ENCODE measurements around the gene FAM81A.

Gene FAM81A

GRCh38 chr15:59550530-59550929 lies 112.5 kb downstream of the FAM81A start:
- Histone ChIP-seq H4K12ac (ENCODE audit: low read depth, low read length) (no peak overlapping the region), H2BK12ac (ENCODE audit: low read length) (no peak overlapping the region), H3K4me2 (ENCODE audit: low read length) (no peak overlapping the region), H3K79me2 (ENCODE audit: control insufficient read depth, insufficient read depth, low read length, poor library complexity) (no peaks in the 10 kb centered on the region), H3K36me3 (ENCODE audit: control insufficient read depth in 1 of 2, insufficient read depth in 2 of 2, low read length in 2 of 2) (no peaks in the 10 kb centered on the region), H4K8ac (ENCODE audit: low read depth, low read length) (no peak overlapping the region), H3K79me1 (ENCODE audit: low read length) (no peaks in the 10 kb centered on the region), H2AFZ (ENCODE audit: insufficient read depth, low read length, poor library complexity) (no peak overlapping the region), H3K9me3 (ENCODE audit: insufficient read depth, low read depth, low read length) (peaks cover 3% of the 10 kb centered on the region), H2BK5ac (ENCODE audit: low read depth, low read length, poor library complexity) (no peak overlapping the region), H3K9ac (ENCODE audit: low read length) (no peak overlapping the region), H3K27ac (ENCODE audit: low read depth, low read length) (no peak overlapping the region), H3K4me1 (ENCODE audit: control insufficient read depth in 1 of 2, insufficient read depth in 2 of 2, low read length in 2 of 2) (peaks cover 0 to 8% of the 10 kb centered on the region in 2 experiments), H3K14ac (ENCODE audit: low read length) (no peak overlapping the region), H3K4ac (ENCODE audit: low read depth, low read length) (no peak overlapping the region), H3K4me3 (ENCODE audit: low read depth, low read length) (no peak overlapping the region), H3K23ac (ENCODE audit: low read length) (no peak overlapping the region), H3K18ac (ENCODE audit: low read length) (no peak overlapping the region), H2AK5ac (ENCODE audit: low read length) (no peak overlapping the region), H4K91ac (ENCODE audit: low read depth, low read length) (no peak overlapping the region), H2BK120ac (ENCODE audit: insufficient read depth, low read length, poor library complexity) (no peak overlapping the region), H3K27me3 (ENCODE audit: insufficient read depth, low read length) (no peaks in the 10 kb centered on the region)
- no peak for DNase-seq
- WGBS (ENCODE audit: extremely low coverage, insufficient coverage, insufficient read length) = no CpG with 5 or more reads among the region's 1 CpG

GRCh38 chr15:59550956-59551355 lies 113.0 kb downstream of the FAM81A start:
- Histone ChIP-seq H3K4me2 (ENCODE audit: low read length) (no peak overlapping the region), H3K27ac (ENCODE audit: low read depth, low read length) (no peak overlapping the region), H3K18ac (ENCODE audit: low read length) (no peak overlapping the region), H4K12ac (ENCODE audit: low read depth, low read length) (no peak overlapping the region), H3K79me1 (ENCODE audit: low read length) (no peaks in the 10 kb centered on the region), H3K9me3 (ENCODE audit: insufficient read depth, low read depth, low read length) (peaks cover 3% of the 10 kb centered on the region), H2BK5ac (ENCODE audit: low read depth, low read length, poor library complexity) (no peak overlapping the region), H2BK120ac (ENCODE audit: insufficient read depth, low read length, poor library complexity) (no peak overlapping the region), H3K4me3 (ENCODE audit: low read depth, low read length) (no peak overlapping the region), H3K14ac (ENCODE audit: low read length) (no peak overlapping the region), H3K36me3 (ENCODE audit: control insufficient read depth in 1 of 2, insufficient read depth in 2 of 2, low read length in 2 of 2) (no peaks in the 10 kb centered on the region), H2BK12ac (ENCODE audit: low read length) (no peak overlapping the region), H3K27me3 (ENCODE audit: insufficient read depth, low read length) (no peaks in the 10 kb centered on the region), H3K4ac (ENCODE audit: low read depth, low read length) (no peak overlapping the region), H4K91ac (ENCODE audit: low read depth, low read length) (no peak overlapping the region), H2AFZ (ENCODE audit: insufficient read depth, low read length, poor library complexity) (no peak overlapping the region), H3K79me2 (ENCODE audit: control insufficient read depth, insufficient read depth, low read length, poor library complexity) (no peaks in the 10 kb centered on the region), H2AK5ac (ENCODE audit: low read length) (no peak overlapping the region), H3K9ac (ENCODE audit: low read length) (no peak overlapping the region), H3K4me1 (ENCODE audit: control insufficient read depth in 1 of 2, insufficient read depth in 2 of 2, low read length in 2 of 2) (peaks cover 0 to 8% of the 10 kb centered on the region in 2 experiments), H4K8ac (ENCODE audit: low read depth, low read length) (no peak overlapping the region), H3K23ac (ENCODE audit: low read length) (no peak overlapping the region)
- DNase-seq = no peak
- no CpG with 5 or more reads among the region's 3 CpGs for WGBS (ENCODE audit: extremely low coverage, insufficient coverage, insufficient read length)

DNA sequence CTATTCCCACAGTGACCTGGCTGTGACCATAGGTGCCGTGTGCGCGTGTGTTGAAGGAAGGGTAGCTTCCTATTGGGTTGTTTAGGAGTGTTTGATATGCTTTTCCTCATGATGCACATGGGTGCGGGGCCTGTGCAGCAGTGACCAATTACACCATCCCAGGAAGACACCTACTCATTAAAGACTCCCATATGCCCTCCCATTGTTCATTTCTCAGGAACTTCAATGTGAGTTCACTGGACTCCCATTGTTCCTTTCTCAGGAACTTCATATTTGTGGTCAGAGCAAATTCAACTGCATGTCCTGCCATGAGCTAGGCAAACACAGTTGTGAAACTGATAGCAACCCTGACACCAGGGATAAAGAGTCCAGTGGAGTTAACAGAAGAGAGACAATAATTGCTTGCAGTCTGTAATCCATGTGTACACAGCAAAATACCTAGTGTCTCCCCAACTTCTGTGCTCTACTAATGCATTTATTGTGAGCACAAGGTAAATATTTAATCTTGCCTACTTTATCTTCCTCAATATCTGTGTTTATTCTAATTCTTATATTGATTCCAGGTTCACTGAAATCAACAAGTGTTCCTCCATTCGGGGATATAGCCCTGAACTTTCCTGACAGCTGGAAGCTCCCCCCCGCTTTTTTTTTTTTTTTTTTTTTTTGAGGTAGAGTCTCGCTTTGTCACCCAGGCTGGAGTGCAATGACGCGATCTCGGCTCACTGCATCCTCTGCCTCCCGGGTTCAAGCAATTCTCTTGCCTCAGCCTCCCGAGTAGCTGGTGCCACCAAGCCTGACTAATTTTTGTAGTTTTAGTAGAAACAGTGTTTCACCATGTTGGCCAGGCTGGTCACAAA lies 116.1 kb downstream of the FAM81A start:
- Histone ChIP-seq H3K27ac (ENCODE audit: low read depth, low read length) (no peak overlapping the region), H2BK12ac (ENCODE audit: low read length) (no peak overlapping the region), H3K4me3 (ENCODE audit: low read depth, low read length) (no peak overlapping the region), H4K91ac (ENCODE audit: low read depth, low read length) (no peak overlapping the region), H3K4ac (ENCODE audit: low read depth, low read length) (no peak overlapping the region), H3K79me1 (ENCODE audit: low read length) (no peaks in the 10 kb centered on the region), H4K12ac (ENCODE audit: low read depth, low read length) (no peak overlapping the region), H3K27me3 (ENCODE audit: insufficient read depth, low read length) (no peaks in the 10 kb centered on the region), H3K36me3 (ENCODE audit: control insufficient read depth in 1 of 2, insufficient read depth in 2 of 2, low read length in 2 of 2) (no peaks in the 10 kb centered on the region), H3K18ac (ENCODE audit: low read length) (no peak overlapping the region), H2BK120ac (ENCODE audit: insufficient read depth, low read length, poor library complexity) (no peak overlapping the region), H4K8ac (ENCODE audit: low read depth, low read length) (no peak overlapping the region), H3K4me2 (ENCODE audit: low read length) (no peak overlapping the region), H3K4me1 (ENCODE audit: control insufficient read depth in 1 of 2, insufficient read depth in 2 of 2, low read length in 2 of 2) (peaks cover 0 to 6% of the 10 kb centered on the region in 2 experiments), H2AK5ac (ENCODE audit: low read length) (no peak overlapping the region), H3K79me2 (ENCODE audit: control insufficient read depth, insufficient read depth, low read length, poor library complexity) (no peaks in the 10 kb centered on the region), H3K14ac (ENCODE audit: low read length) (no peak overlapping the region), H2AFZ (ENCODE audit: insufficient read depth, low read length, poor library complexity) (no peak overlapping the region), H3K9ac (ENCODE audit: low read length) (no peak overlapping the region), H2BK5ac (ENCODE audit: low read depth, low read length, poor library complexity) (no peak overlapping the region), H3K9me3 (ENCODE audit: insufficient read depth, low read depth, low read length) (no peaks in the 10 kb centered on the region), H3K23ac (ENCODE audit: low read length) (no peak overlapping the region)
- no CpG with 5 or more reads among the region's 12 CpGs for WGBS (ENCODE audit: extremely low coverage, insufficient coverage, insufficient read length)
- no peak for DNase-seq

DNA sequence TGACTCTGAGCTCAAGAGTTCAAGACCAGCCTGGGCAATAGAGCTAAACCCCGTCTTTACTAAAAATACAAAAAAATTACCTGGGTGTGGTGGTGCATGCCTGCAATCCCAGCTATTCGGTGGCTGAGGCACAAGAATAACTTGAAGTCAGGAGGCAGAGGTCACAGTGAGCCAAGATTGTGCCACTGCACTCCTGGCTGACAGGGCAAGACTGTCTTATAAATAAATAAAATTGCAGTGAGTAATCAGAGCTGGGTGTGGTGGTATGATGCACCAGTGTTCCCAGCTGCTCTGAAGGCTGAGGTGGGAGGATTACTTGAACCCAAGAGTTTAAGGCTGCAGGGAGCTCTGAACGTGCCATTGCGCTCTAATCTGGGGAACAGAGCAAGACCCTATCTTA lies 117.7 kb downstream of the FAM81A start:
- no CpG with 5 or more reads among the region's 4 CpGs for WGBS (ENCODE audit: extremely low coverage, insufficient coverage, insufficient read length)
- no peaks in the 10 kb centered on the region for H3K36me3 ChIP-seq (ENCODE audit: control insufficient read depth in 1 of 2, insufficient read depth in 2 of 2, low read length in 2 of 2)

More for the DNA sequence above, 117.7 kb downstream of the FAM81A start:
- Histone ChIP-seq H3K27ac (ENCODE audit: low read depth, low read length) (no peak overlapping the region), H2BK120ac (ENCODE audit: insufficient read depth, low read length, poor library complexity) (no peak overlapping the region), H3K14ac (ENCODE audit: low read length) (no peak overlapping the region), H3K9me3 (ENCODE audit: insufficient read depth, low read depth, low read length) (no peaks in the 10 kb centered on the region), H3K9ac (ENCODE audit: low read length) (no peak overlapping the region), H3K23ac (ENCODE audit: low read length) (no peak overlapping the region), H4K8ac (ENCODE audit: low read depth, low read length) (no peak overlapping the region), H3K18ac (ENCODE audit: low read length) (no peak overlapping the region), H2AFZ (ENCODE audit: insufficient read depth, low read length, poor library complexity) (no peak overlapping the region), H2BK5ac (ENCODE audit: low read depth, low read length, poor library complexity) (no peak overlapping the region), H3K27me3 (ENCODE audit: insufficient read depth, low read length) (no peaks in the 10 kb centered on the region), H3K79me2 (ENCODE audit: control insufficient read depth, insufficient read depth, low read length, poor library complexity) (no peaks in the 10 kb centered on the region), H4K91ac (ENCODE audit: low read depth, low read length) (no peak overlapping the region), H4K12ac (ENCODE audit: low read depth, low read length) (no peak overlapping the region), H3K79me1 (ENCODE audit: low read length) (no peaks in the 10 kb centered on the region), H2AK5ac (ENCODE audit: low read length) (no peak overlapping the region), H3K4me3 (ENCODE audit: low read depth, low read length) (no peak overlapping the region), H3K4ac (ENCODE audit: low read depth, low read length) (no peak overlapping the region), H3K4me1 (ENCODE audit: control insufficient read depth in 1 of 2, insufficient read depth in 2 of 2, low read length in 2 of 2) (peaks cover 0 to 4% of the 10 kb centered on the region in 2 experiments), H3K4me2 (ENCODE audit: low read length) (no peak overlapping the region), H2BK12ac (ENCODE audit: low read length) (no peak overlapping the region)
- no peak for DNase-seq
